Measurements from ENCODE around the gene CALD1. TPM values are rescaled to one million over a fixed set of nuclear protein-coding genes. Genes with fewer than 3 reads are reported as not detected.

CALD1 gene
- total and polyA plus RNA-seq, 4 donors = 658 to 1,700 (median 1,168) TPM

GRCh38 chr7:134945691-134946090, 166.3 kb downstream of the CALD1 start:
- intact Hi-C loops (cut with DNase I) = loop anchor here (5.0 kb wide), 1 partner anchor 253 kb away; no protein-coding TSS in a partner anchor
- peaks cover 3 to 17% of the 10 kb centered on the region in 2 donors for H3K36me3 ChIP-seq (ENCODE audit: control insufficient read depth in 1 of 2, insufficient read depth in 2 of 2, low read length in 1 of 2)
- 56 to 59% methylated on average over 3 of the region's 3 CpGs for WGBS, 2 donors

GRCh38 chr7:134946260-134946659, 166.8 kb downstream of the CALD1 start:
- Histone ChIP-seq H3K4me1 (ENCODE audit: control insufficient read depth in 1 of 2, insufficient read depth in 2 of 2, low read length in 2 of 2) (peaks cover 0 to 2% of the 10 kb centered on the region in 2 donors), H3K4me3 (ENCODE audit: low read length in 2 of 2) (no peak overlapping the region), H3K27me3 (ENCODE audit: control insufficient read depth in 1 of 2, insufficient read depth in 2 of 2, low read length in 1 of 2) (no peaks in the 10 kb centered on the region), H3K9me3 (ENCODE audit: control insufficient read depth, low read length) (no peaks in the 10 kb centered on the region), H3K36me3 (ENCODE audit: control insufficient read depth in 1 of 2, insufficient read depth in 2 of 2, low read length in 1 of 2) (peaks cover 8 to 19% of the 10 kb centered on the region in 2 donors), H3K27ac (ENCODE audit: low read depth in 1 of 2, low read length in 2 of 2) (no peak overlapping the region)
- intact Hi-C loops (cut with DNase I) = loop anchor here (5.0 kb wide), 1 partner anchor 254 kb away; no protein-coding TSS in a partner anchor
- 71 to 72% methylated on average over 2 of the region's 2 CpGs for WGBS, 2 donors
- DNase-seq = no peak
- ATAC-seq (ENCODE audit: low FRiP score) = no peak

More at GRCh38 chr7:134945691-134946090, 166.3 kb downstream of the CALD1 start:
- DNase-seq (no peak), ATAC-seq (ENCODE audit: low FRiP score) (no peak)
- Histone ChIP-seq H3K4me1 (ENCODE audit: control insufficient read depth in 1 of 2, insufficient read depth in 2 of 2, low read length in 2 of 2) (peaks cover 0 to 2% of the 10 kb centered on the region in 2 donors), H3K4me3 (ENCODE audit: low read length in 2 of 2) (no peak overlapping the region), H3K9me3 (ENCODE audit: control insufficient read depth, low read length) (no peaks in the 10 kb centered on the region), H3K27me3 (ENCODE audit: control insufficient read depth in 1 of 2, insufficient read depth in 2 of 2, low read length in 1 of 2) (no peaks in the 10 kb centered on the region), H3K27ac (ENCODE audit: low read depth in 1 of 2, low read length in 2 of 2) (peak overlapping the region; percentile 11 to 51)

DNA sequence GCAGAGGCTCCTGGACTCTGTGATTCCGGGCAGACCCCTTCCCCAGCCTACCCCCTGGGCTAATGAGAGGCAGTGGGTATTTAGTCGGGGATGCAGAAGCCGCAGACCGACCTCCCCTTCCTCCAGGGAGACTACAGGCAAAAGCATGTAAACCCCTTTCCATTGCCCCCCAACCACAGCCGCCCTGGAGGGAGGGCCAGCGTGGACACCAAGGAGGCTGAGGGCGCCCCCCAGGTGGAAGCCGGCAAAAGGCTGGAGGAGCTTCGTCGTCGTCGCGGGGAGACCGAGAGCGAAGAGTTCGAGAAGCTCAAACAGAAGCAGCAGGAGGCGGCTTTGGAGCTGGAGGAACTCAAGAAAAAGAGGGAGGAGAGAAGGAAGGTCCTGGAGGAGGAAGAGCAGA, 167.9 kb downstream of the CALD1 start:
- intact Hi-C loops (cut with DNase I) = loop anchor here (5.0 kb wide), 1 partner anchor 255 kb away; no protein-coding TSS in a partner anchor
- ATAC-seq (ENCODE audit: low FRiP score) (no peak), DNase-seq (no peak)
- H3K27ac ChIP-seq (ENCODE audit: low read depth in 1 of 2, low read length in 2 of 2) = no peak overlapping the region
- no peaks in the 10 kb centered on the region for H3K27me3 ChIP-seq (ENCODE audit: control insufficient read depth in 1 of 2, insufficient read depth in 2 of 2, low read length in 1 of 2)
- H3K4me1 ChIP-seq (ENCODE audit: control insufficient read depth in 1 of 2, insufficient read depth in 2 of 2, low read length in 2 of 2) = no peaks in the 10 kb centered on the region
- no peaks in the 10 kb centered on the region for H3K9me3 ChIP-seq (ENCODE audit: control insufficient read depth, low read length)
- no peak overlapping the region for H3K4me3 ChIP-seq (ENCODE audit: low read length in 2 of 2)
- peaks cover 8 to 22% of the 10 kb centered on the region in 2 donors for H3K36me3 ChIP-seq (ENCODE audit: control insufficient read depth in 1 of 2, insufficient read depth in 2 of 2, low read length in 1 of 2)
- WGBS, 2 donors = 91 to 92% methylated on average over 17 of the region's 17 CpGs

DNA sequence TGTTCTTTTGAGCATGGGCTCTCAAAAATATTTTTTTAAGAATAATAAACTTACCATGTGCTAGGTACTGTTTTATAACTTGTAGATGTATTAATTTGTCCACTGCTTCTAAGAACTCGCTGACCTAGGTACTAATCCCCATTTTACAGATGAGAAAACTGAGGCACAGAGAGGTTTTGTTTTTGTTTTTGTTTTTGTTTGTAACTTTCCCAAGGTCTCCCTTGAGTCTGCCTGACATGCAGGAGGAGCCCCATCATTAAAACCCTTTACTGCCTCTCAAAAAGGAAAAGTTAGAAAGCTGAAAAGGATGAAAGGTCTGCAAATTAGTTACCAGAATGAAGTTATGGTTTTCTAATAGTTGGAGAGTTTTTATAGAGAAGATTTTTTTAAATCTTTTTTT, 168.4 kb downstream of the CALD1 start:
- Histone ChIP-seq H3K9me3 (ENCODE audit: control insufficient read depth, low read length) (no peaks in the 10 kb centered on the region), H3K27me3 (ENCODE audit: control insufficient read depth in 1 of 2, insufficient read depth in 2 of 2, low read length in 1 of 2) (no peaks in the 10 kb centered on the region), H3K36me3 (ENCODE audit: control insufficient read depth in 1 of 2, insufficient read depth in 2 of 2, low read length in 1 of 2) (peaks cover 8 to 22% of the 10 kb centered on the region in 2 donors), H3K27ac (ENCODE audit: low read depth in 1 of 2, low read length in 2 of 2) (no peak overlapping the region), H3K4me3 (ENCODE audit: low read length in 2 of 2) (no peak overlapping the region), H3K4me1 (ENCODE audit: control insufficient read depth in 1 of 2, insufficient read depth in 2 of 2, low read length in 2 of 2) (no peaks in the 10 kb centered on the region)
- ATAC-seq (ENCODE audit: low FRiP score) (no peak), DNase-seq (no peak)
- intact Hi-C loops (cut with DNase I) = loop anchor here (5.0 kb wide), 1 partner anchor 256 kb away; no protein-coding TSS in a partner anchor
- WGBS, 2 donors = 95 to 97% methylated on average over 1 of the region's 1 CpG

- H3K4me3 ChIP-seq (ENCODE audit: low read length in 2 of 2) = no peak overlapping the region
- H3K36me3 ChIP-seq (ENCODE audit: control insufficient read depth in 1 of 2, insufficient read depth in 2 of 2, low read length in 1 of 2) = peaks cover 8 to 23% of the 10 kb centered on the region in 2 donors
- 75 to 77% methylated on average over 4 of the region's 4 CpGs for WGBS, 2 donors
- intact Hi-C loops (cut with DNase I) = loop anchor here (5.0 kb wide), 1 partner anchor 256 kb away; no protein-coding TSS in a partner anchor
- ATAC-seq (ENCODE audit: low FRiP score) = no peak
- H3K27ac ChIP-seq (ENCODE audit: low read depth in 1 of 2, low read length in 2 of 2) = no peak overlapping the region
- H3K4me1 ChIP-seq (ENCODE audit: control insufficient read depth in 1 of 2, insufficient read depth in 2 of 2, low read length in 2 of 2) = no peaks in the 10 kb centered on the region
- H3K27me3 ChIP-seq (ENCODE audit: control insufficient read depth in 1 of 2, insufficient read depth in 2 of 2, low read length in 1 of 2) = no peaks in the 10 kb centered on the region
- DNase-seq = no peak
- H3K9me3 ChIP-seq (ENCODE audit: control insufficient read depth, low read length) = no peaks in the 10 kb centered on the region
Observed at GRCh38 chr7:134948246-134948645, 168.8 kb downstream of the CALD1 start.

- Histone ChIP-seq H3K9me3 (ENCODE audit: control insufficient read depth, low read length) (no peaks in the 10 kb centered on the region), H3K27ac (ENCODE audit: low read depth in 1 of 2, low read length in 2 of 2) (no peak overlapping the region), H3K27me3 (ENCODE audit: control insufficient read depth in 1 of 2, insufficient read depth in 2 of 2, low read length in 1 of 2) (no peaks in the 10 kb centered on the region), H3K4me3 (ENCODE audit: low read length in 2 of 2) (no peak overlapping the region), H3K36me3 (ENCODE audit: control insufficient read depth in 1 of 2, insufficient read depth in 2 of 2, low read length in 1 of 2) (peaks cover 8 to 24% of the 10 kb centered on the region in 2 donors), H3K4me1 (ENCODE audit: control insufficient read depth in 1 of 2, insufficient read depth in 2 of 2, low read length in 2 of 2) (no peaks in the 10 kb centered on the region)
- intact Hi-C loops (cut with DNase I) = loop anchor here (5.0 kb wide), 1 partner anchor 256 kb away; no protein-coding TSS in a partner anchor
- no peak for DNase-seq
- WGBS, 2 donors = 78 to 85% methylated on average over 1 of the region's 1 CpG
- ATAC-seq (ENCODE audit: low FRiP score) = no peak
Observed at GRCh38 chr7:134948736-134949135, 169.3 kb downstream of the CALD1 start.

DNA sequence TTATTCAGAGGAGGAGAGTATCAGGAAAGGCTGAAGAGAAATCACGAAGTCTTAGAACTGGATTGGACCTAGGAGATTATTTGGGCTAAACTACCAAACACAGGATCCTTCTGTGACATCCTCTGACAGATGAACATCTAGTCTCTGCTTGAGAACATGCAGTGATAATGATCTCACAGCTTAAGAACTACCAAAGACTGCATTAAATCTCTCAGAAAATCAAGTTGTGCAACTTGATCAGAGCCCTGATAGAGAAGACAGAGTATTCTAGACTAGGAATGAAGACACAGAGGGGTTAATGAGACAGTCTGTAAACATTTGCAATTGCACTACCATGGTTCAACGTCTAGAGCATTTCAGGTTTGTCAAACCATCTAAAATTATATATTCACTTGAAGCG, 169.7 kb downstream of the CALD1 start:
- DNase-seq = no peak
- Histone ChIP-seq H3K4me1 (ENCODE audit: control insufficient read depth in 1 of 2, insufficient read depth in 2 of 2, low read length in 2 of 2) (no peaks in the 10 kb centered on the region), H3K9me3 (ENCODE audit: control insufficient read depth, low read length) (no peaks in the 10 kb centered on the region), H3K36me3 (ENCODE audit: control insufficient read depth in 1 of 2, insufficient read depth in 2 of 2, low read length in 1 of 2) (peaks cover 8 to 24% of the 10 kb centered on the region in 2 donors), H3K4me3 (ENCODE audit: low read length in 2 of 2) (no peak overlapping the region), H3K27me3 (ENCODE audit: control insufficient read depth in 1 of 2, insufficient read depth in 2 of 2, low read length in 1 of 2) (no peaks in the 10 kb centered on the region), H3K27ac (ENCODE audit: low read depth in 1 of 2, low read length in 2 of 2) (no peak overlapping the region)
- WGBS, 2 donors = 55 to 60% methylated on average over 3 of the region's 3 CpGs
- intact Hi-C loops (cut with DNase I) = loop anchor here (5.0 kb wide), 1 partner anchor 257 kb away; no protein-coding TSS in a partner anchor
- ATAC-seq (ENCODE audit: low FRiP score) = no peak

DNA sequence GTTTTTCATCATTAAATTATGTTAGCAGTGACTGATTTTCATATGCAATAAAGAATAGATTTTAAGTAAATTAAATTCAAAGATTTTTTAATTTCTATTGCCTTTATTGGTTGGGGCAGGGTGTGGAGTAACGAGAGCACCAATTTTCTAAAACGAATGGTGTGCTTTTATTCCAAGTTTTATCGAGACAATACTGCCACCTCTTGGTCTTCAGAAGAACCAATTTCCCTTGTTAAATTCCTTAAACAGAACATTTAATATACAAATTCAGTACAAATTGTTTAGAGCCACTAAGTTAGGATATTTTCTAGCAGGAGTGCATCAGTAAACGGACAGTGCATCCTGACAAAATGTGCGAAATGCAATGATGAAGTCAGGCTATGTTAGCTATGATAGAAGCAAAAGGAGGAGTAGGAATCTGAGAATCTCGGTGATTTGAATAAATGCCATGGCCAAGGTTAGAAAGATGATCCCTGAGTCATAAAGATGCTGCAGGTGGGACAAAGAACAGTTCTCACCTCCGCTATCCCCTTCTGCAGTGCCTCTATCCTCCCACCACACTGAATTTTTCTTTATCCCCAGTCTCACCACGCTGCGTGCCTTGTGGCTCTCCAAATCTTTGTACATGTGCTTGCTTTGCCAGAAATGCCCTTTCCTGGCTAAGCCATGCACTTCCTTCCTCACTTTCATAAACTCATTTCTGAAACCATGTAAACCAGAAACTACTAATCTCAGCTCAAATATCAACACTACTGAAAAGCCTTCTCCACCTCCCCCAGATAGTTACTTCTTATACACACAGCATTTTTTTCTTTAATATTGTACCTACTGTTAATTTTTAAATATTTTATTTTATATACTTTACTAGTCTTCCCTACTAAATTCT, 175.0 kb downstream of the CALD1 start:
- peaks cover 8 to 30% of the 10 kb centered on the region in 2 donors for H3K36me3 ChIP-seq (ENCODE audit: control insufficient read depth in 1 of 2, insufficient read depth in 2 of 2, low read length in 1 of 2)
- 34 to 35% methylated on average over 9 of the region's 9 CpGs for WGBS, 2 donors
- no peaks in the 10 kb centered on the region for H3K9me3 ChIP-seq (ENCODE audit: control insufficient read depth, low read length)
- ATAC-seq (ENCODE audit: low FRiP score) (peak; percentile 69), DNase-seq (no peak)
- no peaks in the 10 kb centered on the region for H3K4me1 ChIP-seq (ENCODE audit: control insufficient read depth in 1 of 2, insufficient read depth in 2 of 2, low read length in 2 of 2)
- intact Hi-C loops (cut with DNase I) = loop anchor here in 1 of 2 donors (5.0 kb wide), 1 partner anchor 267 kb away; no protein-coding TSS in a partner anchor
- H3K27me3 ChIP-seq (ENCODE audit: control insufficient read depth in 1 of 2, insufficient read depth in 2 of 2, low read length in 1 of 2) = no peaks in the 10 kb centered on the region
- H3K4me3 ChIP-seq (ENCODE audit: low read length in 2 of 2) = no peak overlapping the region
- peak overlapping the region in 1 of 2 donors; percentile 75 for H3K27ac ChIP-seq (ENCODE audit: low read depth in 1 of 2, low read length in 2 of 2)
